SK-N-SH (cell line): ENCODE data around the gene ACVR1B. TPM values are rescaled to one million over a fixed set of nuclear protein-coding genes. Genes with fewer than 3 reads are reported as not detected.

Source experiments
- CTCF ChIA-PET: fragments of 300-600, 350-600 bp; formaldehyde crosslinking; extraction: SDS; loops from one replicate; lab custom pipeline; 2021; lab: Yijun Ruan, JAX
- POLR2A ChIA-PET: fragments of 350-600 bp; sonication (Branson Sonifier 250); formaldehyde crosslinking; extraction: SDS; loops from one replicate; lab custom pipeline; 2020; ENCODE audit warnings: antibody characterized with exemption, inconsistent platforms; lab: Yijun Ruan, JAX
- DNase-seq: peaks from one replicate; pipeline ENCODE4 v3.0.0; 2012
- H2AFZ ChIP-seq: fragments of 200-600 bp; sonication (generic); 2 replicates; pipeline ENCODE4 v1.8.1; 2016; ENCODE audit warnings: antibody characterized with exemption, mild to moderate bottlenecking, low read depth
- H3F3A ChIP-seq: fragments of 200-600 bp; sonication (generic); replicated peaks from 2 replicates; pipeline ENCODE3; 2016; ENCODE audit warnings: antibody characterized with exemption, mild to moderate bottlenecking; ENCODE audit not compliant: insufficient read depth
- H3K27ac ChIP-seq, 2 experiments: fragments of 200-500 bp in 1 of 2; fragments of 200-600 bp in 1 of 2; sonication (Bioruptor generic) in 1 of 2; sonication (generic), shearing (Covaris generic) in 1 of 2; 2 replicates each; pipeline versions ENCODE4 v1.5.1 to v1.6.1; 2014 to 2016; ENCODE audit warnings: low read depth in 2 of 2, inconsistent platforms in 1 of 2, low read length in 1 of 2, mild to moderate bottlenecking in 1 of 2, mixed read lengths in 1 of 2
- H3K27me3 ChIP-seq: fragments of 200-600 bp; sonication (generic), shearing (Covaris generic); 2 replicates; pipeline ENCODE4 v1.6.1; 2016; ENCODE audit warnings: mixed run types; ENCODE audit not compliant: insufficient read depth
- H3K36me3 ChIP-seq, 2 experiments: fragments of 200-500 bp in 1 of 2; fragments of 200-600 bp in 1 of 2; sonication (Bioruptor generic) in 1 of 2; sonication (generic) in 1 of 2; replicated peaks in 1 of 2; 2 replicates each; pipeline versions ENCODE3 to v1.5.1; 2014 to 2016; ENCODE audit warnings: low read length in 1 of 2, mild to moderate bottlenecking in 1 of 2; ENCODE audit not compliant: insufficient read depth in 2 of 2, control insufficient read depth in 1 of 2
- H3K4me1 ChIP-seq, 2 experiments: fragments of 200-500 bp in 1 of 2; fragments of 200-600 bp in 1 of 2; sonication (Bioruptor generic) in 1 of 2; sonication (generic), shearing (Covaris generic) in 1 of 2; 2 replicates each; pipeline versions ENCODE4 v1.5.1 to v1.6.1; 2014 to 2016; ENCODE audit warnings: low read depth in 1 of 2, low read length in 1 of 2, mixed run types in 1 of 2; ENCODE audit not compliant: insufficient read depth in 2 of 2, control insufficient read depth in 1 of 2
- H3K4me2 ChIP-seq: fragments of 200-600 bp; sonication (generic), shearing (Covaris generic); 2 replicates; pipeline ENCODE4 v1.6.1; 2017; ENCODE audit warnings: mixed run types
- H3K4me3 ChIP-seq, 2 experiments: fragments of 200-500 bp in 1 of 2; fragments of 200-600 bp in 1 of 2; sonication (Bioruptor generic) in 1 of 2; sonication (generic), shearing (Covaris generic) in 1 of 2; 2 replicates each; pipeline versions ENCODE4 v1.5.1 to v1.8.1; 2014 to 2016; ENCODE audit warnings: low read depth in 2 of 2, inconsistent platforms in 1 of 2, low read length in 1 of 2, mild to moderate bottlenecking in 1 of 2, mixed read lengths in 1 of 2, moderate library complexity in 1 of 2
- H3K79me2 ChIP-seq: fragments of 200-600 bp; sonication (generic); 2 replicates; pipeline ENCODE4 v1.8.1; 2017; ENCODE audit warnings: mild to moderate bottlenecking; ENCODE audit not compliant: insufficient read depth
- H3K9ac ChIP-seq: fragments of 200-600 bp; sonication (generic); 2 replicates; pipeline ENCODE4 v1.6.1; 2017; ENCODE audit warnings: mixed run types
- H3K9me2 ChIP-seq: fragments of 200-600 bp; sonication (generic); 2 replicates; pipeline ENCODE4 v1.6.1; 2017; ENCODE audit warnings: mixed run types
- H3K9me3 ChIP-seq: fragments of 200-600 bp; sonication (generic); 2 replicates; pipeline ENCODE4 v1.6.1; 2017; ENCODE audit warnings: mixed run types, mild to moderate bottlenecking, moderate library complexity
- H4K20me1 ChIP-seq: fragments of 200-600 bp; sonication (generic); 2 replicates; pipeline ENCODE4 v1.6.1; 2017; ENCODE audit warnings: mild to moderate bottlenecking, mixed run types; ENCODE audit not compliant: insufficient read depth
- CTCF ChIP-seq: fragments of 200-600 bp; sonication (generic); IDR thresholded peaks from 2 replicates; pipeline ENCODE4 v1.6.1; 2017; ENCODE audit warnings: antibody characterized with exemption, mild to moderate bottlenecking, moderate library complexity
- ELF1 ChIP-seq: IDR thresholded peaks from 2 replicates; pipeline ENCODE4 v1.4.0; 2012
- EP300 ChIP-seq, 2 experiments: IDR thresholded peaks; 2 replicates each; pipeline versions ENCODE4 v1.4.0 to v1.6.1; 2012; ENCODE audit warnings: borderline replicate concordance in 1 of 2, low read depth in 1 of 2, low read length in 1 of 2
- FOXJ3 ChIP-seq: sonication (generic); formaldehyde crosslinking; IDR thresholded peaks from 2 replicates; pipeline ENCODE4 v1.5.1; 2020; ENCODE audit warnings: mild to moderate bottlenecking, missing genetic modification reagents
- FOXM1 ChIP-seq: IDR thresholded peaks from 2 replicates; pipeline ENCODE4 v1.4.0; 2012; ENCODE audit warnings: low read depth, mild to moderate bottlenecking
- GABPA ChIP-seq: IDR thresholded peaks from 2 replicates; pipeline ENCODE4 v1.4.0; 2012; ENCODE audit warnings: low read depth, mild to moderate bottlenecking
- JUND ChIP-seq: IDR thresholded peaks from 2 replicates; pipeline ENCODE4 v1.4.0; 2012
- MAX ChIP-seq: IDR thresholded peaks from 2 replicates; pipeline ENCODE4 v1.4.0; 2012; ENCODE audit warnings: low read depth
- MXI1 ChIP-seq: IDR thresholded peaks from 2 replicates; pipeline ENCODE4 v1.6.1; 2012; ENCODE audit warnings: mild to moderate bottlenecking, low read depth, low read length, improper control_type of control experiment
- RCOR1 ChIP-seq: fragments of 150-350 bp; IDR thresholded peaks from 2 replicates; pipeline ENCODE4 v1.6.1; 2017; ENCODE audit warnings: antibody characterized with exemption, low read length
- RXRA ChIP-seq: IDR thresholded peaks from 2 replicates; pipeline ENCODE4 v1.4.0; 2012; ENCODE audit warnings: low read depth, mild to moderate bottlenecking, borderline replicate concordance
- SIN3A ChIP-seq: IDR thresholded peaks from 2 replicates; pipeline ENCODE4 v1.6.1; 2012; ENCODE audit warnings: low read depth, mild to moderate bottlenecking, low read length, moderate library complexity, borderline replicate concordance
- TAF1 ChIP-seq: IDR thresholded peaks from 2 replicates; pipeline ENCODE4 v1.6.1; 2012; ENCODE audit warnings: low read depth, mild to moderate bottlenecking, low read length, moderate library complexity, borderline replicate concordance
- TCF12 ChIP-seq: IDR thresholded peaks from 2 replicates; pipeline ENCODE4 v1.4.0; 2012
- USF1 ChIP-seq: IDR thresholded peaks from 2 replicates; pipeline ENCODE4 v1.4.0; 2012; ENCODE audit warnings: low read depth, borderline replicate concordance
- YY1 ChIP-seq: IDR thresholded peaks from 2 replicates; pipeline ENCODE4 v1.4.0; 2012; ENCODE audit warnings: low read depth, mild to moderate bottlenecking
- WGBS: methylation state at CpG from one replicate; pipeline ENCODE4 v1.1.6; 2017; ENCODE audit warnings: low lambda C conversion rate; 5-methylcytosine and 5-hydroxymethylcytosine counted together
- polyA plus RNA-seq, 3 experiments: library from polyadenylated mRNA; depleted of rRNA; stranded (reverse); fragments of >200 nt; gene quantifications; 2 replicates each; pipeline ENCODE4 v1.2.3, GENCODE V29; 2012
- TF ChIP-seq, protein P1 (sequence below): IDR thresholded peaks from 2 replicates; pipeline ENCODE4; 2012

ACVR1B gene
- polyA plus RNA-seq, 1 of the 3 experiments (the other 2 are of a cell fraction): 12.1 TPM

GRCh38 chr12:51921017-51921725 is 30.3 kb upstream of the ACVR1B start (continued):
- TF ChIP-seq CTCF: no peak

DNA sequence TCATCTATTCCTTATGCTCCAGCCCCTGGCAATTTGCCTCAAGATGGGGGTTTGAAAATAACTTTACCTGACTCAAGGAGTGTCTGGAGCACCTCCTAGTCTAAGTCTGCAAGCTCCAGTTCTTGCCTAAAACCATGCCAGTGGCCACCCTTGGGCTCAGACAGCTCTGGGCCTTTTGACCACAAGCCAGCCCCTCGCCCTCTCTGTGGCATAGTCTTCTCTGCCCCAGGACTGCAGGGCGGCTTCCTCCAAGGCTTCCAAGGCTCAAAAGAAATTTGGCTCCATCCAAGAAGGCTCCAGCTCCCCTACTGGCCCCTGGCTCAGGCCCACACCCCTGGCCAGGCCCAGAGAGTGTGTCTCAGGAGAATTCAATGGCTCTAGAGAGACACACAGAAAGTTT is 29.4 kb upstream of the ACVR1B start:
- H3K27me3 ChIP-seq: no peaks in the 10 kb centered on the region
- TF ChIP-seq MXI1: no peak
- TF ChIP-seq FOXJ3 (CRISPR knock-in tag): no peak
- TF ChIP-seq FOXM1: no peak
- TF ChIP-seq ELF1: no peak
- no peak for TF ChIP-seq GABPA
- no peak for TF ChIP-seq SIN3A
- TF ChIP-seq JUND: no peak
- no peak for TF ChIP-seq EP300 (IDR thresholded peaks at IDR 0.05; ENCODE audit: borderline replicate concordance in 1 of 2, low read depth in 1 of 2, low read length in 1 of 2)
- TF ChIP-seq RXRA: no peak
- TF ChIP-seq TCF12: no peak
- no peak for TF ChIP-seq RCOR1
- no peak for TF ChIP-seq USF1
- TF ChIP-seq TAF1: no peak
- TF ChIP-seq MAX: no peak
- no peak for TF ChIP-seq YY1
- TF ChIP-seq, protein P1, sequence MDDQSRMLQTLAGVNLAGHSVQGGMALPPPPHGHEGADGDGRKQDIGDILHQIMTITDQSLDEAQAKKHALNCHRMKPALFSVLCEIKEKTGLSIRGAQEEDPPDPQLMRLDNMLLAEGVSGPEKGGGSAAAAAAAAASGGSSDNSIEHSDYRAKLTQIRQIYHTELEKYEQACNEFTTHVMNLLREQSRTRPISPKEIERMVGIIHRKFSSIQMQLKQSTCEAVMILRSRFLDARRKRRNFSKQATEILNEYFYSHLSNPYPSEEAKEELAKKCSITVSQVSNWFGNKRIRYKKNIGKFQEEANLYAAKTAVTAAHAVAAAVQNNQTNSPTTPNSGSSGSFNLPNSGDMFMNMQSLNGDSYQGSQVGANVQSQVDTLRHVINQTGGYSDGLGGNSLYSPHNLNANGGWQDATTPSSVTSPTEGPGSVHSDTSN: no peak
- POLR2A ChIA-PET: interaction anchor here (1.2 kb wide), 1 partner anchor 9 kb away, joined by 3 read pairs; no protein-coding TSS in a partner anchor
- H4K20me1 ChIP-seq: no peaks in the 10 kb centered on the region
- WGBS: 83% methylated on average over 2 of the region's 2 CpGs
- H3K9ac ChIP-seq: no peak overlapping the region
- H3K4me1 ChIP-seq: peaks cover 0 to 55% of the 10 kb centered on the region in 2 experiments; a peak in 2 of 4 replicates
- no peaks in the 10 kb centered on the region for H3F3A ChIP-seq
- no peak for DNase-seq
- H3K27ac ChIP-seq: no peak overlapping the region
- H3K9me3 ChIP-seq: no peaks in the 10 kb centered on the region
- CTCF ChIA-PET: interaction anchor here (0.7 to 10.1 kb wide), 7 partner anchors 9 to 103 kb away, joined by 3 to 55 read pairs (median 7); no protein-coding TSS in a partner anchor
- no peak overlapping the region for H3K4me2 ChIP-seq
- no peaks in the 10 kb centered on the region for H3K79me2 ChIP-seq
- no peak overlapping the region for H3K4me3 ChIP-seq
- H2AFZ ChIP-seq: no peak overlapping the region
- H3K9me2 ChIP-seq: no peaks in the 10 kb centered on the region
- H3K36me3 ChIP-seq: no peaks in the 10 kb centered on the region
